GM20431 (cell line): ENCODE results near the gene CAMSAP2.

ENCODE experiments used
- in situ Hi-C: fragments of 300-500 bp; cut with MseI, MboI; formaldehyde crosslinking; loops from one replicate; pipeline ENCODE4 v1.15.0; 2020; ENCODE audit warnings: low sequenced_read_pairs; ENCODE audit not compliant: unreplicated experiment

The CAMSAP2 gene

GRCh38 chr1:200834383-200834782 lies 95.7 kb downstream of the CAMSAP2 start:
- in situ Hi-C loops, result no loop called here

- in situ Hi-C loops, result no loop called here
These were observed 97.5 kb downstream of the CAMSAP2 start for GRCh38 chr1:200836213-200836612.

DNA sequence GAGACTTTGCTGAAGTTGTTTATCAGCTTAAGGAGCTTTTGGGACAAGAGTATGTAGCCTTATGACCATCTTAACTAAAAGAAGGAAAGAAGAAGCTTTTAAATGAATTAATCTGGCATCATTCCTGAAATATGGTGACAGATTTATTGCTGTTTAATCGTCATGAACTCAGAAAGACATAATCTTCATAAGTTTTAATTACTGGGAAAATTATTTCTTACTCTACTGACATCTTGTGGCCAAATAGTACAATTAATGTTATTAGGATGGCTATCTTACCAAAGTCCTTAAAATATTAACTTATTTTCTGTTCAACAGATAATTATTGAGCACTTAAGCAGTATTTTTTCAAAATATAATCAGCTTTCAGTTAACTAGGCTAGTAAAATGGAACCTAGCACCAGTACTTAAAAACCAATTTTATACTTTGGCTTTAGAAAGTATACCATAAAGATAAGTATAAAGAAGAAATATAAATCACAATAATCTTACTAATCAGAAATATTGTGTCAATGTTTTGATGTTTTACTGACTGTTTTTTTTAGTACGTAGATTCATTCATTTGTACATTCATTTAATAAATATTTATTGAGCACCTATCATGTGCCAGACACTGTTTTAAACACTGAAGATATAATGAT lies 99.4 kb downstream of the CAMSAP2 start:
- in situ Hi-C loops, result no loop called here

GRCh38 chr1:200838676-200839445 lies 100.2 kb downstream of the CAMSAP2 start:
- in situ Hi-C loops, result no loop called here

GRCh38 chr1:200845360-200845759 lies 106.7 kb downstream of the CAMSAP2 start:
- in situ Hi-C loops, result no loop called here

DNA sequence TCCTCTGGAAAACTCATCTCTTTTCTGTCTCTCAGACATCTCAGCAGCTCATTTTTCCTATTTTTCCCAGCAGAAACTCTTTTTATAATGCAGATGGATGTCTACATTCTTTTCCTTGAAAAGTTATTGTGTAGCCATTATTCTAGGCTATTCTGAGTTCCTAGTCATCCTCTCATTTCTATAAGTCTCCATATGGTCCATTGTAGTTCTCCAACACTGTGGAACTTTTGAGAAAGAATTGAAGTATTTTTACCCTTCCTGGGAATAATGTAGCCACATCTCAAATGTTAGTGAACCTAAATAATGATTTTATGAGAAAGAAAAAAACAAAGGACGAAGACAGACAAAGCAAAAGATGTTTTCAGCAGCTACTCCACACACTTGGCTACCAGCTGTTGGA lies 107.7 kb downstream of the CAMSAP2 start:
- in situ Hi-C loops, result no loop called here

DNA sequence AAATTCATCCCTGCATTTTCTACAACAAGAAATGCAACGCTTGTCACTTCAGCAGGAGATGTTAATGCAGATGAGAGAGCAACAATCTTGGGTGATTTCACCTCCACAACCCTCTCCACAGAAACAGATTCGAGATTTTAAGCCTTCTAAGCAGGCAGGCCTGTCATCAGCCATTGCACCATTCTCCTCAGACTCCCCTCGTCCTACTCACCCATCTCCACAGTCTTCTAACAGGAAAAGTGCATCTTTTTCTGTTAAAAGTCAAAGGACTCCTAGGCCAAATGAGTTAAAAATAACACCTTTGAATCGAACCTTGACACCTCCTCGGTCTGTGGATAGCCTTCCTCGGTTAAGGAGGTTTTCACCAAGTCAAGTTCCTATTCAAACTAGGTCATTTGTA lies 110.7 kb downstream of the CAMSAP2 start:
- in situ Hi-C loops, result no loop called here

- in situ Hi-C loops, result no loop called here
These were observed 111.9 kb downstream of the CAMSAP2 start for GRCh38 chr1:200850554-200850953.

DNA sequence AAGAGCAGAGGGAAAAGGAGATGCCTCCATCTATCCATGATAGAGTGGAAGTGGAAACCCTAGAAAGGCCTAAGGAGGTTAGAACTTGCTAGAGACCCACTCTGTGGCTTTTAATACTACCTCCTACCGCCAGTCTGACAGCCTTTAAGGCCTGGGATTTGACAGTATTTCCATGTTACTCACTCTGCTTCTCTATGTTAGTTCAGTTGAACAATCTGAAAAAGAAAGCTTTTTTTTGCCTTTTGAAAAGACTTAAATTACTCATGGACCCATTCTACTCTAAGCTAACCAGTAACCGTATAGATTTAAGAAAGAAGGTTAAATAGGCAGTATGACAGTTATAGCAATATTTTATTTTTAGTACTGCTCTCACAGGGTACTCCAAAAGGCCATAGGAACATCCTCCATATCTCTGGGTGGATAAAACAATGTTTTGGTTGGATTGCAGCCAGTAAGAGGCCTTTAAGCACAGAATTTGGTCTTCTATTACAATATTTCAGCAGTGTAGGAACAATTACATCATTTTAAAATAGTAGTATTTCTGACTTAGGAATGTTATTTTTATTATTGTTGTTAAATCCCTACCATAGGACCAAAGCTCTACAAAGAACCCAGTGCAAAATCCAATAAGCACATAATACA lies 118.1 kb downstream of the CAMSAP2 start:
- in situ Hi-C loops, result no loop called here

- in situ Hi-C loops, result no loop called here
These were observed 119.1 kb downstream of the CAMSAP2 start for GRCh38 chr1:200857804-200858203.

DNA sequence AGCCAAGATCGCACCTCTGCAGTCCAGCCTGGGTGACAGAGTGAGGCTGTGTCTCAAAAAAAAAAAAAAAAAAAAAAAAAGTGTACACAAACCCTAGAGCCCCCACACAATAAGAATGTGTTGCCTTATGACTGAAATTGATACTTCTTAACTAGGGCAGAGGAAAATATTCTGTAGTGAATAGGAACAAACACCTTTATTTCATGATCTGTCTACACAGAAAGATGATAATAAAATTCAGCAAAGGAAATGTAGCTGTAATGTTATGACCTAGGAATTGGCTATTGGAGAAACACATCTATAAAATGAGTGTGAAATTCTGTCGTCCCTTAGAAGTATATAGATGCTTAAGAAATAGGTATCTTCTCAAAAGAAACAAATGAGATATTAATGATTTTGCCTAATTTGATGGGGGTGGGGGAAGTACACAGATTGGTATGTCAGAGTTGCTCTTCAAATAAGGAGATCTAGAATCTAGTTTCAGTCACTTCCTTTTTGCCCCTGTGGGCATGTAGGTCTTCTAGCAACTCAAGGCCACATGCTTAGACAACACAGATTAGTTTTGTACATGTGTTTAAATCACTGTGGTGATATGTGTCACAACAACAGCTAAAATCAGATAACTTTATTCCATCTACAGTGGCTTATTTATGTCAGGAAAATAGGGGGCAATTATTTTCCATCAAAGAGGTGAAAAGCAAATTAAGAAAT lies 123.4 kb downstream of the CAMSAP2 start:
- in situ Hi-C loops, result no loop called here

- in situ Hi-C loops, result no loop called here
These were observed 124.2 kb downstream of the CAMSAP2 start for GRCh38 chr1:200862713-200863415.

DNA sequence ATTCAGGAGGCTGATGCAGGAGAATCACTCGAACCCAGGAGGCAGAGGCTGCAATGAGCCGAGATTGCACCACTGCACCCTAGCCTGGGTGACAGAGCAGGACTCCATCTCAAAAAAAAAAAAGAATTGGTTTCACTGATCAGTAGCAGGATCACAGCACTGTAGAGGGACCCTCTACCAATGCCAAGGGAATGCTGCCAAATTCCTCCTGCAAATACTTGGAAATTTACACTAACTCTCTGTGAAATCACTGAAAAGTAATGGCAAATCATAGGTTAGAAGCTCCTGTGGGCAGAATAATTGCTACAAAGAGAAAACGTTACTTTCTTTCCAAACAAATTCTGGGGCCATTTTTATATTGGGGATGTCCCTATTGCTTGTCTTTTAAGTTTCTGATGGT lies 127.4 kb downstream of the CAMSAP2 start:
- in situ Hi-C loops, result no loop called here

DNA sequence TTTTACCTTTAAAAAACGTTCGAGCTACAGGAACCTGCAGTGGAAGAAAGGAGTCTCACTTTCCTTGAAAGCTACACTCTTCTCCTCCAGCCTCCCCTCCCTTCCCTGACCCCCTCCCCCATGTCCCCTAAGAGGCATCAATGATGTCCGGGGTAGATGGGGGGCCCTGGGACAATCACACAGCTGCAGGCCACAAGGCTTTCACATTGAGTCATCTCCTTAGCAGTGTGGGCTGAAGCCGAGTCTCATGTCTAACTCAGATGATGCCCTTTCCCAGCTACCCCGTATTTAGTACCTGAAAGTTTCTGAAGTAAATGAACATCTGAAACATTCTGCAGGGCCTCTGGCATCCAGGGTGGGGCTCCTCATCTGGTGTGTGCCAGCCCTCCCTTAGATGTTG lies 127.8 kb downstream of the CAMSAP2 start:
- in situ Hi-C loops, result no loop called here

- in situ Hi-C loops, result no loop called here
These were observed 128.5 kb downstream of the CAMSAP2 start for GRCh38 chr1:200867018-200867811.

DNA sequence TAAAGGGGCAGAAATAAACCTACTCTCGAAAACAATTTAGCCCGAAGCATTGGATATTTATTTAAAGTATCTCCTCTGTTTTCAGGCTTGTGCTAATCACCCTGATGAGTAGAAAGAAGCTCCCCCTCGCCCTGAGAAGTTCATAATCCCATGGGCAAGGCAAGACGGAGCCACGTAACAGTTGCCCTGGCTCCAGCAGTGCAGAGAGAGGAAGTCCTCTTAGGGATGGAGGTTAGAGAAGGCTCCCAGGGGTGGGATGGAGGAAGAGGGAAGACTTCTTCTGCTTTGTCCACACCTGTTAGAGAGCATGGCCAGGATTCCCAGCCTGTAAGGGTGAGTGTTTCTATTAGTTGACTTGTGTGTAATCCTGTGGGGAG lies 130.7 kb downstream of the CAMSAP2 start:
- in situ Hi-C loops, result no loop called here

DNA sequence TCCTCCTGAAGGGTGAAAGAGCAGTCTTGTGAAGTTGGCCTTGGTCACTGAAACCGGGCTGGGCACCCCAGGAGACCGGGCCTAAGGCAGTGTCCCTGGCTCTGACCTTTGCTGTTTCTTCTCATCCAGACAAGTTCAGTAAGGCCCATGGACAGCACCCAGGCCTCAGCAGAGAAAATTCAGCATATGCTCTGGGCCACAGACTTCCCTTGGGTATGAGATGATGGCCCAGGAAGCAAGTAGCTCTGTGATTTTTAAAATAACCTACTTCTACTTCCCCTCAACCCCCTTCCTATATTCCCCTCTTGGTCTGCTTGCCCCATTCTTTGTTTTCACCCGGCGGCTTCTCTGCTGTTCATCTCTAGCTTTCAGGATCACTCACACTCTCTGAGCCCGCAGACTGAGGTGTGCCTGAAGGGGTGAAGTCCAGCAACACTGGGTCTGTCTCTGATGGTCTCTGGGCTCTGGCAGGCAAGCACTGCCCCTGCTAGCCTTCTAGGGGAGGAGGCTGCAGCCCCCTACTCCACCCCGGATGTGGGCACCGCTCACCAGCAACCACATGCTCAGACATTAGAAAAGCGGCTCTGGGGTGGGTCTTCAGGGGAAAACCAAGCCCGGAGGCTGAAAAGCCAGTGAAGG lies 131.2 kb downstream of the CAMSAP2 start:
- in situ Hi-C loops, result no loop called here

GRCh38 chr1:200872446-200873115 lies 133.9 kb downstream of the CAMSAP2 start, which contains the start of gene GPR25:
TSS of gene GPR25 (plus strand) at chr1:200872981. CDS start at chr1:200873038, 57 bp downstream.
- in situ Hi-C loops, result no loop called here
